H1 (cell line): ENCODE data around the gene TBC1D3B. TPM values are rescaled to one million over a fixed set of nuclear protein-coding genes. Genes with fewer than 3 reads are reported as not detected.

Experiments used
- CTCF ChIA-PET: fragments of 300-600 bp; sonication (Branson Sonifier 250); formaldehyde crosslinking; loops from one replicate; lab custom pipeline; 2021; ENCODE audit not compliant: partially characterized antibody; lab: Charles Lee
- POLR2A ChIA-PET: fragments of 300-600 bp; sonication (Branson Sonifier 250); formaldehyde crosslinking; loops from one replicate; lab custom pipeline; 2021; ENCODE audit warnings: inconsistent platforms; ENCODE audit not compliant: partially characterized antibody; lab: Charles Lee
- DNase-seq, 2 experiments: peaks; one replicate each; pipeline versions ENCODE4 v3.0.0 to v3.0.0-alpha.2; 2010 to 2022; ENCODE audit warnings: low spot score in 2 of 2, low read depth in 1 of 2, mixed read lengths in 1 of 2
- FAIRE-seq: peaks from 2 replicates; lab custom pipeline; 2011; peaks lifted over from hg19 to GRCh38; lab: Jason Lieb, UNC
- H2AFZ ChIP-seq: 2 replicates; pipeline ENCODE4 v1.8.1; 2012; ENCODE audit warnings: low read length, inconsistent platforms
- H2AK5ac ChIP-seq: 2 replicates; pipeline ENCODE4 v1.6.1; 2013; ENCODE audit warnings: low read depth, low read length
- H2BK120ac ChIP-seq: replicated peaks from 2 replicates; pipeline ENCODE3; 2013; ENCODE audit warnings: low read depth, low read length, inconsistent platforms
- H2BK12ac ChIP-seq: 2 replicates; pipeline ENCODE4 v1.6.1; 2013; ENCODE audit warnings: low read depth, low read length
- H2BK15ac ChIP-seq: 2 replicates; pipeline ENCODE4 v1.6.1; 2013; ENCODE audit warnings: low read length
- H2BK20ac ChIP-seq: 2 replicates; pipeline ENCODE4 v1.6.1; 2013; ENCODE audit warnings: low read length
- H2BK5ac ChIP-seq: 2 replicates; pipeline ENCODE4 v1.6.1; 2013; ENCODE audit warnings: low read depth, low read length
- H3K14ac ChIP-seq: 2 replicates; pipeline ENCODE4 v1.6.1; 2013; ENCODE audit warnings: inconsistent platforms; ENCODE audit not compliant: insufficient read length
- H3K18ac ChIP-seq: 2 replicates; pipeline ENCODE4 v1.6.1; 2013; ENCODE audit warnings: low read length; ENCODE audit errors: extremely low read depth
- H3K23ac ChIP-seq: 2 replicates; pipeline ENCODE4 v1.6.1; 2013; ENCODE audit warnings: inconsistent platforms; ENCODE audit not compliant: insufficient read length
- H3K23me2 ChIP-seq: 2 replicates; pipeline ENCODE4 v1.6.1; 2013; ENCODE audit warnings: low read depth, low read length
- H3K27ac ChIP-seq: 2 replicates; pipeline ENCODE4 v1.6.1; 2011; ENCODE audit warnings: low read depth, low read length, inconsistent platforms
- H3K27me3 ChIP-seq, 4 experiments: replicated peaks in 1 of 4; 1 replicate in 1 of 4; 2 replicates in 3 of 4; pipeline versions ENCODE4 v1.6.1 to v1.8.1; 2011 to 2013; ENCODE audit warnings: low read length in 3 of 4, mild to moderate bottlenecking in 3 of 4, inconsistent platforms in 2 of 4, mixed read lengths in 2 of 4, moderate library complexity in 1 of 4; ENCODE audit not compliant: control insufficient read depth in 3 of 4, insufficient read depth in 3 of 4; ENCODE audit errors: extremely low read depth in 1 of 4
- H3K36me3 ChIP-seq, 4 experiments: 2 replicates each; pipeline versions ENCODE4 v1.6.1 to v1.8.1; 2011 to 2013; ENCODE audit warnings: mild to moderate bottlenecking in 4 of 4, low read length in 3 of 4, moderate library complexity in 2 of 4, control low read depth in 1 of 4, inconsistent platforms in 1 of 4; ENCODE audit not compliant: insufficient read depth in 4 of 4, control insufficient read depth in 2 of 4
- H3K4ac ChIP-seq: replicated peaks from 2 replicates; pipeline ENCODE3; 2013; ENCODE audit warnings: low read length, low read depth, mixed read lengths, inconsistent platforms; ENCODE audit not compliant: insufficient read length
- H3K4me1 ChIP-seq, 4 experiments: replicated peaks in 1 of 4; 1 replicate in 1 of 4; 2 replicates in 3 of 4; pipeline versions ENCODE4 v1.6.1 to v1.8.1; 2011 to 2013; ENCODE audit warnings: low read length in 3 of 4, inconsistent platforms in 2 of 4, mixed read lengths in 1 of 4; ENCODE audit not compliant: insufficient read depth in 4 of 4, control insufficient read depth in 3 of 4
- H3K4me2 ChIP-seq, 2 experiments: 2 replicates each; pipeline versions ENCODE4 v1.6.1 to v1.8.1; 2011 to 2013; ENCODE audit warnings: low read depth in 2 of 2, low read length in 2 of 2, control low read depth in 1 of 2, inconsistent platforms in 1 of 2, mild to moderate bottlenecking in 1 of 2; ENCODE audit not compliant: insufficient read depth in 1 of 2
- H3K4me3 ChIP-seq, 4 experiments: fragments of 200-600, 300-600 bp in 1 of 4; sonication (generic), shearing (Covaris generic), sonication (Bioruptor Twin) in 1 of 4; 2 replicates each; pipeline versions ENCODE4 v1.5.1 to v1.8.1; 2011 to 2016; ENCODE audit warnings: low read length in 4 of 4, low read depth in 3 of 4, control low read depth in 2 of 4, inconsistent platforms in 2 of 4, mild to moderate bottlenecking in 2 of 4, mixed read lengths in 1 of 4, moderate library complexity in 1 of 4; ENCODE audit not compliant: insufficient read depth in 2 of 4; ENCODE audit errors: extremely low read depth in 1 of 4
- H3K56ac ChIP-seq: replicated peaks from 2 replicates; pipeline ENCODE3; 2013; ENCODE audit warnings: low read depth, mild to moderate bottlenecking, mixed read lengths, low read length, inconsistent platforms; ENCODE audit not compliant: insufficient read length
- H3K79me1 ChIP-seq: 2 replicates; pipeline ENCODE4 v1.6.1; 2013; ENCODE audit warnings: low read depth, low read length, control low read depth
- H3K79me2 ChIP-seq, 2 experiments: 2 replicates each; pipeline versions ENCODE4 v1.6.1 to v1.8.1; 2012 to 2013; ENCODE audit warnings: low read length in 2 of 2, mild to moderate bottlenecking in 2 of 2, inconsistent platforms in 1 of 2; ENCODE audit not compliant: insufficient read depth in 2 of 2, control insufficient read depth in 1 of 2
- H3K9ac ChIP-seq, 4 experiments: replicated peaks in 1 of 4; 1 replicate in 1 of 4; 2 replicates in 3 of 4; pipeline versions ENCODE4 v1.6.1 to v1.8.1; 2011 to 2013; ENCODE audit warnings: low read depth in 3 of 4, low read length in 3 of 4, control low read depth in 2 of 4, mild to moderate bottlenecking in 2 of 4, moderate library complexity in 2 of 4, inconsistent platforms in 1 of 4; ENCODE audit errors: extremely low read depth in 1 of 4
- H3K9me3 ChIP-seq, 2 experiments: 2 replicates each; pipeline versions ENCODE4 v1.6.1 to v1.8.1; 2012 to 2013; ENCODE audit warnings: mild to moderate bottlenecking in 2 of 2, moderate library complexity in 2 of 2, control low read depth in 1 of 2, inconsistent platforms in 1 of 2, low read depth in 1 of 2, low read length in 1 of 2, mixed read lengths in 1 of 2; ENCODE audit not compliant: insufficient read depth in 2 of 2
- H4K20me1 ChIP-seq, 2 experiments: replicated peaks in 1 of 2; 2 replicates each; pipeline versions ENCODE3 to v1.8.1; 2011 to 2013; ENCODE audit warnings: inconsistent platforms in 2 of 2, low read length in 2 of 2, mild to moderate bottlenecking in 1 of 2; ENCODE audit not compliant: insufficient read depth in 2 of 2, control insufficient read depth in 1 of 2
- H4K5ac ChIP-seq: 2 replicates; pipeline ENCODE4 v1.6.1; 2013; ENCODE audit warnings: low read length, low read depth, mixed read lengths, inconsistent platforms; ENCODE audit not compliant: insufficient read length
- H4K8ac ChIP-seq: 2 replicates; pipeline ENCODE4 v1.8.0; 2013; ENCODE audit warnings: mild to moderate bottlenecking, moderate library complexity, low read length, inconsistent platforms; ENCODE audit not compliant: insufficient read depth; ENCODE audit errors: extremely low read depth
- H4K91ac ChIP-seq: replicated peaks from 2 replicates; pipeline ENCODE3; 2013; ENCODE audit warnings: low read length, mixed read lengths, inconsistent platforms; ENCODE audit not compliant: insufficient read length
- BCL11A ChIP-seq, 2 experiments: IDR thresholded peaks; one replicate each; pipeline ENCODE4 v1.6.1; 2011; ENCODE audit warnings: low read depth in 2 of 2, low read length in 2 of 2, mild to moderate bottlenecking in 2 of 2
- CHD2 ChIP-seq: IDR thresholded peaks from 2 replicates; pipeline ENCODE4 v1.6.1; 2012; ENCODE audit warnings: low read length, improper control_type of control experiment
- RNF2 ChIP-seq: fragments of 200-900, 300-1000 bp; sonication (generic); IDR thresholded peaks from 2 replicates; pipeline ENCODE4 v1.7.1; 2016; ENCODE audit warnings: borderline replicate concordance, low read depth, mild to moderate bottlenecking, antibody characterized with exemption, low read length; ENCODE audit not compliant: poor library complexity, severe bottlenecking; ENCODE audit errors: missing control alignments
- TEAD4 ChIP-seq: IDR thresholded peaks from 2 replicates; pipeline ENCODE4 v1.6.1; 2012; ENCODE audit warnings: low read depth, low read length, inconsistent platforms, mixed read lengths
- WGBS, 2 experiments: shearing (Covaris generic) in 1 of 2; methylation state at CpG; one replicate each; pipeline versions ENCODE4 v1.1.6 to v1.1.7; 2013 to 2015; ENCODE audit warnings: low lambda C conversion rate in 2 of 2, mixed read lengths in 2 of 2, inconsistent platforms in 1 of 2, low coverage in 1 of 2, missing lambda C conversion rate in 1 of 2; ENCODE audit not compliant: insufficient replicate concordance in 2 of 2, insufficient coverage in 1 of 2, insufficient read length in 1 of 2; ENCODE audit errors: extremely low coverage in 1 of 2, missing lambda C conversion rate in 1 of 2; 5-methylcytosine and 5-hydroxymethylcytosine counted together
- polyA plus RNA-seq, 7 experiments: library from polyadenylated mRNA; depleted of rRNA in 3 of 7; stranded (reverse) in 5 of 7; unstranded in 2 of 7; fragments of >200 nt in 5 of 7; fragments of 200-250 nt in 2 of 7; gene quantifications; 1 replicate in 5 of 7; 2 replicates in 1 of 7; 4 replicates in 1 of 7; pipeline versions ENCODE4 v1.2.1 to v1.2.3, GENCODE V29; 2011 to 2013; ENCODE audit warnings: missing spikeins in 2 of 7, mixed read lengths in 2 of 7
- total RNA-seq: library from RNA; stranded (reverse); fragmentation: NEBNext Ultra II Directional; extraction: Animal tissue kit (Norgen Biotek cat#: 25700); gene quantifications from 2 replicates; pipeline ENCODE4 v1.2.1, GENCODE V29; 2021

TBC1D3B gene
- total and polyA plus RNA-seq, 2 of the 8 experiments (the other 6 are each of a cell fraction or from before 2014, with no cell fraction given), result 0.54 to 6.2 TPM

GRCh38 chr17:36135465-36135864, 41.0 kb downstream of the TBC1D3B start:
- H2AK5ac ChIP-seq, result no peak overlapping the region
- POLR2A ChIA-PET, result no interaction called here
- H2AFZ ChIP-seq, result 0 out of 2 replicates have a peak overlapping the region, but pooled peaks have one; percentile 13
- H3K4me2 ChIP-seq, result no peak overlapping the region
- H3K36me3 ChIP-seq, result no peaks in the 10 kb centered on the region
- DNase-seq (no peak), FAIRE-seq (no peak)
- no peak overlapping the region for H3K9ac ChIP-seq
- H3K9me3 ChIP-seq, result no peaks in the 10 kb centered on the region
- H3K56ac ChIP-seq, result no peak overlapping the region
- no peak overlapping the region for H4K91ac ChIP-seq
- no peak overlapping the region for H3K4me3 ChIP-seq
- H3K18ac ChIP-seq, result no peak overlapping the region
- no peak overlapping the region; the same call in 1 of the 2 replicates for H4K8ac ChIP-seq
- no peak overlapping the region for H2BK12ac ChIP-seq
- H3K23ac ChIP-seq, result no peak overlapping the region
- H2BK120ac ChIP-seq, result no peak overlapping the region
- WGBS, 2 experiments, result 66% methylated on average over 4 of the region's 4 CpGs; no CpG with 5 or more reads in 1 of the 2 experiments
- H2BK15ac ChIP-seq, result no peak overlapping the region
- H4K5ac ChIP-seq, result no peak overlapping the region
- H3K27ac ChIP-seq, result no peak overlapping the region
- no peaks in the 10 kb centered on the region for H4K20me1 ChIP-seq
- H3K79me1 ChIP-seq, result no peaks in the 10 kb centered on the region
- no peak overlapping the region for H3K14ac ChIP-seq
- H3K23me2 ChIP-seq, result no peaks in the 10 kb centered on the region
- H3K4ac ChIP-seq, result no peak overlapping the region
- no peak overlapping the region for H2BK5ac ChIP-seq
- no peak overlapping the region for H2BK20ac ChIP-seq
- no peaks in the 10 kb centered on the region for H3K27me3 ChIP-seq
- H3K4me1 ChIP-seq, result no peaks in the 10 kb centered on the region
- no peaks in the 10 kb centered on the region for H3K79me2 ChIP-seq
- TF ChIP-seq BCL11A (IDR thresholded peaks at IDR 0.05; ENCODE audit: low read depth in 2 of 2, low read length in 2 of 2) (no peak), CHD2 (no peak), TEAD4 (no peak), RNF2 (no peak)
- TF ChIP-seq, all 59 proteins: peak for 0
- CTCF ChIA-PET, result interaction anchor here (0.6 to 5.0 kb wide), 2 partner anchors 12 to 258 kb away, joined by 3 to 20 read pairs; no protein-coding TSS in a partner anchor
